PC-9 (cell line): ENCODE results near the gene PRSS48.
"Not testable (repeated sequence)": the region's sequence is repeated elsewhere in the genome, so short reads cannot be mapped to it uniquely, and the experiment has no call there.

Experiments
- EZH2 ChIP-seq: fragments of 200-600 bp; sonication (generic); IDR thresholded peaks from 2 replicates; pipeline ENCODE4 v1.8.0; 2017; ENCODE audit warnings: antibody characterized with exemption, low read depth
- TF ChIP-seq, protein P1 (sequence below): fragments of 200-600 bp; sonication (generic); conservative IDR thresholded peaks from 2 replicates; pipeline ENCODE4 v1.6.1; 2017; ENCODE audit warnings: mixed run types, antibody characterized with exemption, mild to moderate bottlenecking, moderate library complexity

DNA sequence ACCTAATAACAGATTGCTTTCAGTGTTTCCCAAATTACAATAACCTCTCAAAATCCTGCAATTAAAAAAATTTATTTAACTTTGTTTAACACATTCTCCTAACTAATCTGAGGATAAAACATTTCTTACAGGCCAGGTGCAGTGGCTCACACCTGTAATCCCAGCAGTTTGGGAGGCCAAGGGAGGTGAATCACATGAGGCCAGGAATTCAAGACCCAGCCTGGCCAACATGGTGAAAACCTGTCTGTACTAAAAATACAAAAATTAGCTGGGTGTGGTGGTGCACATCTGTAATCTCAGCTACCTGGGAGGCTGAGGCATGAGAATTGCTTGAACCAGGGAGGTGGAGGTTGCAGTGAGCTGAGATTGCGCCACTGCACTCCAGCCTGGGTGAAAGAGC is 41.6 kb upstream of the PRSS48 start:
- TF ChIP-seq, protein P1, sequence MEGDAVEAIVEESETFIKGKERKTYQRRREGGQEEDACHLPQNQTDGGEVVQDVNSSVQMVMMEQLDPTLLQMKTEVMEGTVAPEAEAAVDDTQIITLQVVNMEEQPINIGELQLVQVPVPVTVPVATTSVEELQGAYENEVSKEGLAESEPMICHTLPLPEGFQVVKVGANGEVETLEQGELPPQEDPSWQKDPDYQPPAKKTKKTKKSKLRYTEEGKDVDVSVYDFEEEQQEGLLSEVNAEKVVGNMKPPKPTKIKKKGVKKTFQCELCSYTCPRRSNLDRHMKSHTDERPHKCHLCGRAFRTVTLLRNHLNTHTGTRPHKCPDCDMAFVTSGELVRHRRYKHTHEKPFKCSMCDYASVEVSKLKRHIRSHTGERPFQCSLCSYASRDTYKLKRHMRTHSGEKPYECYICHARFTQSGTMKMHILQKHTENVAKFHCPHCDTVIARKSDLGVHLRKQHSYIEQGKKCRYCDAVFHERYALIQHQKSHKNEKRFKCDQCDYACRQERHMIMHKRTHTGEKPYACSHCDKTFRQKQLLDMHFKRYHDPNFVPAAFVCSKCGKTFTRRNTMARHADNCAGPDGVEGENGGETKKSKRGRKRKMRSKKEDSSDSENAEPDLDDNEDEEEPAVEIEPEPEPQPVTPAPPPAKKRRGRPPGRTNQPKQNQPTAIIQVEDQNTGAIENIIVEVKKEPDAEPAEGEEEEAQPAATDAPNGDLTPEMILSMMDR = not testable (repeated sequence)
- TF ChIP-seq EZH2 = not testable (repeated sequence)
